CD14-positive monocyte (primary cell): ENCODE measurements around the gene SLCO3A1. TPM values are rescaled to one million over a fixed set of nuclear protein-coding genes. Genes with fewer than 3 reads are reported as not detected.

Experiments used
- DNase-seq, 3 donors: peaks; one replicate each; pipeline ENCODE4 v3.0.0-alpha.2; 2011 to 2022
- H2AFZ ChIP-seq: 2 replicates; pipeline ENCODE4 v1.6.0; 2012; ENCODE audit warnings: mild to moderate bottlenecking, low read depth, low read length, inconsistent platforms; ENCODE audit not compliant: insufficient read depth, poor library complexity, severe bottlenecking
- H3K27ac ChIP-seq, 2 donors: 1 replicate in 1 of 2; 2 replicates in 1 of 2; pipeline ENCODE4 v1.5.1; 2012 to 2013; ENCODE audit warnings: low read length in 2 of 2, control low read depth in 1 of 2, inconsistent platforms in 1 of 2, low read depth in 1 of 2, mild to moderate bottlenecking in 1 of 2
- H3K27me3 ChIP-seq, 2 donors: one replicate each; pipeline versions ENCODE4 v1.6.0 to v1.6.1; 2011 to 2013; ENCODE audit warnings: low read length in 2 of 2; ENCODE audit not compliant: control insufficient read depth in 2 of 2, insufficient read depth in 2 of 2
- H3K36me3 ChIP-seq, 2 donors: replicated peaks in 1 of 2; 1 replicate in 1 of 2; 2 replicates in 1 of 2; pipeline versions ENCODE4 v1.5.1 to v1.6.1; 2012 to 2013; ENCODE audit warnings: low read length in 2 of 2, control low read depth in 1 of 2, inconsistent platforms in 1 of 2, mild to moderate bottlenecking in 1 of 2; ENCODE audit not compliant: insufficient read depth in 2 of 2, control insufficient read depth in 1 of 2
- H3K4me1 ChIP-seq, 2 donors: 1 replicate in 1 of 2; 2 replicates in 1 of 2; pipeline versions ENCODE4 v1.5.1 to v1.6.1; 2012 to 2013; ENCODE audit warnings: low read length in 2 of 2, control low read depth in 1 of 2, inconsistent platforms in 1 of 2, mild to moderate bottlenecking in 1 of 2, moderate library complexity in 1 of 2; ENCODE audit not compliant: insufficient read depth in 2 of 2, control insufficient read depth in 1 of 2
- H3K4me2 ChIP-seq: replicated peaks from 2 replicates; pipeline ENCODE3; 2012; ENCODE audit warnings: low read length, moderate library complexity, mild to moderate bottlenecking; ENCODE audit not compliant: poor library complexity, severe bottlenecking; ENCODE audit errors: extremely low read depth
- H3K4me3 ChIP-seq, 3 experiments: fragments of 200-600 bp in 1 of 3; sonication (generic) in 1 of 3; replicated peaks in 1 of 3; 1 replicate in 2 of 3; 2 replicates in 1 of 3; pipeline ENCODE4 v1.5.1; 2011 to 2013; ENCODE audit warnings: low read length in 3 of 3, mild to moderate bottlenecking in 3 of 3, control low read depth in 2 of 3, low read depth in 2 of 3, inconsistent platforms in 1 of 3, moderate library complexity in 1 of 3
- H3K79me2 ChIP-seq: 2 replicates; pipeline ENCODE4 v1.6.0; 2012; ENCODE audit warnings: mild to moderate bottlenecking, control low read depth, inconsistent platforms, low read length, moderate library complexity; ENCODE audit not compliant: insufficient read depth
- H3K9ac ChIP-seq: 2 replicates; pipeline ENCODE4 v1.6.0; 2017; ENCODE audit warnings: low read length, mild to moderate bottlenecking; ENCODE audit not compliant: insufficient read depth, poor library complexity, severe bottlenecking
- H3K9me3 ChIP-seq, 2 donors: replicated peaks in 1 of 2; 1 replicate in 1 of 2; 2 replicates in 1 of 2; pipeline versions ENCODE4 v1.5.1 to v1.6.1; 2012 to 2013; ENCODE audit warnings: low read length in 2 of 2, control low read depth in 1 of 2; ENCODE audit not compliant: control insufficient read depth in 1 of 2, insufficient read depth in 1 of 2
- H4K20me1 ChIP-seq: 2 replicates; pipeline ENCODE4 v1.6.0; 2012; ENCODE audit warnings: mild to moderate bottlenecking, low read length, control low read depth, moderate library complexity; ENCODE audit not compliant: insufficient read depth
- H3K27ac Mint-ChIP-seq, 7 donors: one replicate each; pipeline ENCODE4 v1.8.0; 2020; ENCODE audit warnings: mild to moderate bottlenecking in 7 of 7, mixed read lengths in 7 of 7, moderate library complexity in 6 of 7, inconsistent platforms in 2 of 7
- H3K27me3 Mint-ChIP-seq, 3 donors: one replicate each; pipeline ENCODE4 v1.8.0; 2021 to 2022; ENCODE audit warnings: low read depth in 3 of 3, mild to moderate bottlenecking in 3 of 3, mixed read lengths in 3 of 3, moderate library complexity in 3 of 3, inconsistent platforms in 1 of 3
- H3K36me3 Mint-ChIP-seq, 2 donors: one replicate each; pipeline ENCODE4 v1.8.0; 2020; ENCODE audit warnings: mixed read lengths in 2 of 2, inconsistent platforms in 1 of 2, mild to moderate bottlenecking in 1 of 2
- H3K4me1 Mint-ChIP-seq: one replicate; pipeline ENCODE4 v1.8.0; 2020; ENCODE audit warnings: mild to moderate bottlenecking, mixed read lengths
- H3K4me3 Mint-ChIP-seq, 2 donors: one replicate each; pipeline ENCODE4 v1.8.0; 2020; ENCODE audit warnings: mild to moderate bottlenecking in 2 of 2, mixed read lengths in 2 of 2, moderate library complexity in 1 of 2
- H3K9me3 Mint-ChIP-seq, 7 donors: one replicate each; pipeline ENCODE4 v1.8.0; 2020 to 2022; ENCODE audit warnings: mixed read lengths in 7 of 7, mild to moderate bottlenecking in 6 of 7, moderate library complexity in 6 of 7, inconsistent platforms in 2 of 7
- WGBS: methylation state at CpG from one replicate; pipeline ENCODE4 v1.1.5; 2013; ENCODE audit warnings: missing lambda C conversion rate; ENCODE audit not compliant: insufficient coverage; 5-methylcytosine and 5-hydroxymethylcytosine counted together
- intact Hi-C, 2 donors: fragments of 100-400 bp; cut with micrococcal nuclease; formaldehyde crosslinking; loops; one replicate each; pipeline versions ENCODE4 v1.15.0 to v1.15.1; 2023
- polyA plus RNA-seq, 3 donors: library from polyadenylated mRNA; depleted of rRNA in 1 of 3; unstranded in 2 of 3; stranded (reverse) in 1 of 3; fragments of 300-500 nt in 2 of 3; fragments of >200 nt in 1 of 3; fragmentation: Illumina TruSeq in 2 of 3; gene quantifications; 1 replicate in 2 of 3; 2 replicates in 1 of 3; pipeline ENCODE4 v1.2.3, GENCODE V29; 2012 to 2021
- TF ChIP-seq, protein P1 (sequence below): fragments of 200-600 bp; IDR thresholded peaks from one replicate; pipeline ENCODE4 v1.8.0; 2022; ENCODE audit warnings: antibody characterized with exemption, mild to moderate bottlenecking

The SLCO3A1 gene
- polyA plus RNA-seq, 3 donors, result 53.7 to 76.2 (median 62.8) TPM

GRCh38 chr15:92101708-92102394 is 248.3 kb downstream of the SLCO3A1 start:
- DNase-seq, result no peak
- no peak overlapping the region for H3K9ac ChIP-seq
- Mint-ChIP-seq H3K4me1 (peaks cover 14% of the 10 kb centered on the region), H3K27ac (peak overlapping the region in 1 of 7 donors; percentile 78), H3K36me3 (peaks cover 55 to 58% of the 10 kb centered on the region in 2 donors), H3K4me3 (no peak overlapping the region), H3K9me3 (no peaks in the 10 kb centered on the region), H3K27me3 (peaks cover 0 to 2% (median 1%) of the 10 kb centered on the region in 3 donors)
- TF ChIP-seq, protein P1, sequence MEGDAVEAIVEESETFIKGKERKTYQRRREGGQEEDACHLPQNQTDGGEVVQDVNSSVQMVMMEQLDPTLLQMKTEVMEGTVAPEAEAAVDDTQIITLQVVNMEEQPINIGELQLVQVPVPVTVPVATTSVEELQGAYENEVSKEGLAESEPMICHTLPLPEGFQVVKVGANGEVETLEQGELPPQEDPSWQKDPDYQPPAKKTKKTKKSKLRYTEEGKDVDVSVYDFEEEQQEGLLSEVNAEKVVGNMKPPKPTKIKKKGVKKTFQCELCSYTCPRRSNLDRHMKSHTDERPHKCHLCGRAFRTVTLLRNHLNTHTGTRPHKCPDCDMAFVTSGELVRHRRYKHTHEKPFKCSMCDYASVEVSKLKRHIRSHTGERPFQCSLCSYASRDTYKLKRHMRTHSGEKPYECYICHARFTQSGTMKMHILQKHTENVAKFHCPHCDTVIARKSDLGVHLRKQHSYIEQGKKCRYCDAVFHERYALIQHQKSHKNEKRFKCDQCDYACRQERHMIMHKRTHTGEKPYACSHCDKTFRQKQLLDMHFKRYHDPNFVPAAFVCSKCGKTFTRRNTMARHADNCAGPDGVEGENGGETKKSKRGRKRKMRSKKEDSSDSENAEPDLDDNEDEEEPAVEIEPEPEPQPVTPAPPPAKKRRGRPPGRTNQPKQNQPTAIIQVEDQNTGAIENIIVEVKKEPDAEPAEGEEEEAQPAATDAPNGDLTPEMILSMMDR, result no peak
- no peak overlapping the region for H2AFZ ChIP-seq
- peaks cover 96% of the 10 kb centered on the region for H4K20me1 ChIP-seq
- no peak overlapping the region for H3K4me2 ChIP-seq
- peaks cover 0 to 6% of the 10 kb centered on the region in 2 donors for H3K4me1 ChIP-seq
- no peaks in the 10 kb centered on the region for H3K27me3 ChIP-seq
- peaks cover 35 to 73% of the 10 kb centered on the region in 2 donors for H3K36me3 ChIP-seq
- H3K9me3 ChIP-seq, result no peaks in the 10 kb centered on the region
- WGBS, result 69% methylated on average over 8 of the region's 9 CpGs
- intact Hi-C loops, result no loop called here
- no peak overlapping the region for H3K27ac ChIP-seq
- H3K79me2 ChIP-seq, result peaks cover 9% of the 10 kb centered on the region
- no peak overlapping the region for H3K4me3 ChIP-seq

DNA sequence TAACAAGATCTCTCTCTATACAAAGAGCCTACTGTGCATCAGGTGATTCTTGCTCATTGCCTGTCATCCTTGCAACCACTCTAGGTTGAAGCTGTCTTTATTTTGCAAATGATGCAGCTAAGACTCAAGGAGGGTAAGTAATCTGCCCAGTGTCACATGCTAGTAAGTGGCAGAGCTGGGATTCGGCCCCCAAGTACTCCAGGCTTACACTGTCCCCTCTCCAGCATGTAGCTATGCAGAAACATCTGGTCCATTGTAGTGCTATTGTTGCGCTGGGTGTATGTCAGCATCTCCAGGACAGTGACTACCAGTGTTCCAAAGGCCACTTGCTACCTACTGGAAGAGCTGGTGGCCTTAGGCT is 248.9 kb downstream of the SLCO3A1 start:
- Mint-ChIP-seq H3K27me3 (peaks cover 0 to 2% (median 1%) of the 10 kb centered on the region in 3 donors), H3K9me3 (no peaks in the 10 kb centered on the region), H3K27ac (no peak overlapping the region), H3K36me3 (peaks cover 55 to 58% of the 10 kb centered on the region in 2 donors), H3K4me1 (peaks cover 8% of the 10 kb centered on the region), H3K4me3 (no peak overlapping the region)
- Histone ChIP-seq H3K9me3 (no peaks in the 10 kb centered on the region), H4K20me1 (peaks cover 95% of the 10 kb centered on the region), H3K4me2 (no peak overlapping the region), H3K9ac (no peak overlapping the region), H3K27ac (no peak overlapping the region), H3K27me3 (no peaks in the 10 kb centered on the region), H3K36me3 (peaks cover 40 to 77% of the 10 kb centered on the region in 2 donors), H3K4me1 (peaks cover 0 to 1% of the 10 kb centered on the region in 2 donors), H3K4me3 (no peak overlapping the region), H3K79me2 (peaks cover 7% of the 10 kb centered on the region), H2AFZ (no peak overlapping the region)
- 100% methylated on average over 1 of the region's 2 CpGs for WGBS
- intact Hi-C loops, result no loop called here
- DNase-seq, result no peak
- TF ChIP-seq, protein P1, result no peak
